ENCODE results near the gene EPN3.

EPN3 gene

GRCh38 chr17:50569592-50569991 is 37.1 kb downstream of the EPN3 start:
- no peak overlapping the region for H3K4me3 ChIP-seq (ENCODE audit: low read depth, low read length)
- TF ChIP-seq CTCF (IDR thresholded peaks at IDR 0.05; ENCODE audit: low read depth, low read length): no peak

GRCh38 chr17:50570032-50570431 is 37.5 kb downstream of the EPN3 start:
- H3K4me3 ChIP-seq (ENCODE audit: low read depth, low read length): no peak overlapping the region
- no peak for TF ChIP-seq CTCF (IDR thresholded peaks at IDR 0.05; ENCODE audit: low read depth, low read length)

- H3K4me3 ChIP-seq (ENCODE audit: low read depth, low read length): no peak overlapping the region
- no peak for TF ChIP-seq CTCF (IDR thresholded peaks at IDR 0.05; ENCODE audit: low read depth, low read length)
Measured at GRCh38 chr17:50570528-50570927, 38.0 kb downstream of the EPN3 start.

GRCh38 chr17:50571681-50572080 is 39.1 kb downstream of the EPN3 start:
- TF ChIP-seq CTCF (IDR thresholded peaks at IDR 0.05; ENCODE audit: low read depth, low read length): no peak
- H3K4me3 ChIP-seq (ENCODE audit: low read depth, low read length): no peak overlapping the region

- TF ChIP-seq CTCF (IDR thresholded peaks at IDR 0.05; ENCODE audit: low read depth, low read length): no peak
Measured at GRCh38 chr17:50572541-50572940, 40.0 kb downstream of the EPN3 start.

GRCh38 chr17:50573866-50574611 is 41.5 kb downstream of the EPN3 start:
- H3K4me3 ChIP-seq (ENCODE audit: low read depth, low read length): no peak overlapping the region

More at GRCh38 chr17:50572541-50572940, 40.0 kb downstream of the EPN3 start:
- no peak overlapping the region for H3K4me3 ChIP-seq (ENCODE audit: low read depth, low read length)

More at GRCh38 chr17:50573866-50574611, 41.5 kb downstream of the EPN3 start:
- no peak for TF ChIP-seq CTCF (IDR thresholded peaks at IDR 0.05; ENCODE audit: low read depth, low read length)
